Endometrial microvascular endothelial cells (primary cell): Measurements from ENCODE around the gene PTPRZ1. TPM values are rescaled to one million over a fixed set of nuclear protein-coding genes. Genes with fewer than 3 reads are reported as not detected.

Experiments
- in situ Hi-C: cut with HindIII; loops from 2 replicates; pipeline ENCODE4 v1.10.0; 2017; ENCODE audit warnings: low sequenced_read_pairs, low pct_unique_long_range_greater_than_20kb; ENCODE audit errors: inconsistent ontology term
- total RNA-seq: library from RNA; depleted of rRNA; stranded (reverse); fragments of >200 nt; gene quantifications from one replicate; pipeline ENCODE4 v1.2.3, GENCODE V29; 2015; ENCODE audit errors: inconsistent ontology term

PTPRZ1 gene
- total RNA-seq, 1 donor from 2014 or later, result not detected

DNA sequence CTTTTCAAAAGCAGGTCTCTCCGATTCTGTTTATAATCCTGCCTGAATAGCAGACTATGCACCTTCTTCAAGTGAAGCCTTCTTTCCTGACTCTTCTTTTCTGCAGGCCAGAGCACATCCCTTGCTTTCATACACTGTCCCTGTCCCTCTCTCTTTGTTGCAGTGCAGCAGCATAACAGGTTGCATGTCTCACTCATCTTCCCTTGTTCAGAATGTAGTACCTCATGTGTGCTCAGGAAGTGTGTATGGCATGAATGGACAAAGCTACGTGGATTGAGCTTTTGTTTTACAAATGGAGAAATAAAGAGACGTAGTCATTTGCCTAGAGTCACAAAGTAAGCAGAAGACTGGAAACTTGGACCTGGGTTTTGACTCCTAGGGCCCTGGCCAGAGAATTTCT, 68.0 kb downstream of the PTPRZ1 start:
- in situ Hi-C loops, result no loop called here

DNA sequence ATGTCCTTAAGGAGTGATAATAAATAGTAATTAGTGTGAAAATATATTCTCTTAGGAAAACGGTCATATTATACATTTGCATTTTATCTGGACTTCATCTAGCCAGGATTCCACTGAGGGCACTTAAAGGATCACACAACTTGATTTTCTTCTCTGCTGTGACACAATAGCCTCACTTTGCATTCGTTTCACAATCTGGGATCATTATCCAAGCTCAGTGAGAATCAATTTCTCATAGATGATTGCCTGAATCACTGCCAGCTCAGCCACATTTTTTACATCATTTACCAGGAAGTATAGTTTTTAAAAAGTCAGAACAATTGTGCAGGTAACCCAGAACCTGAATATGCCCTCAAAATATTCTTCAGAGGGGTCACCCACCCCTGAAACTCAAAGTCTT, 68.9 kb downstream of the PTPRZ1 start:
- in situ Hi-C loops, result no loop called here

DNA sequence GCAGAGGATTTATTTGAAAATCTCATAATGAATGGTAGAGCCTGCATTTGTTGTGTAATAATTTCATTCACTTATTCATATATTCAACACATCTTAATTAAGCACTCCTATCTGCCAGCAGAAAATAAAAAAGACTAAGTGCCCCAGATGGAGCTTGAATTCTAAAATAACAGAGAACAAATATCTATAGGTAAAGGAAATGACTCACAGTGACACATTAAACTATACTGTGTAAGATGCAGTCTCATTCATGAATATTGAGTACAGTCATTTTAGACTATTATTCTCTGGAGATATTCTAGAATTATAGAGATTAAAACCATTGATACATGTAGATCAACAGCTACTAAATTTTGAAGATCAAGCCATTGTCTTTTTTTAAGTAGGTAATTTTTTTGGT, 72.1 kb downstream of the PTPRZ1 start:
- in situ Hi-C loops, result no loop called here

GRCh38 chr7:121945480-121946236, 72.7 kb downstream of the PTPRZ1 start:
- in situ Hi-C loops, result no loop called here

DNA sequence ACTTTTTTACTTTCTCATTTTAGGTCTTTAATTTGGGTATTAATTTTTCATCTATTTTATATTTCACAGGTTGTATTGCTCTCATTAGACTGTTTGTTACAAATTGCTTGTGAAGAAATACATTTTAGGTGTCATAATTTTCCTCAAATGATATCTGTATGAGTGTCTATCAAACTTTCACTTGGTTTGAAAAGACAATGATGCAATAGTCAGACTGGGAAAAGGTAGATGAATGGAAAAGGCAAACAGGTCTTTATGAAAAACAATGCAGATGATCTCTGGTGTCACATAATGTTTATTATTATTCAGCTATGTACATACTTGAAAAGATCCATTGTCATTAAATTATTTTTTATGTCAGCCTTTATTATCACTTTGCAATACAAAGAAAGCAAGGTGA, 80.2 kb downstream of the PTPRZ1 start:
- in situ Hi-C loops, result no loop called here

- in situ Hi-C loops, result no loop called here
Observed at GRCh38 chr7:121953601-121954000, 80.6 kb downstream of the PTPRZ1 start.

GRCh38 chr7:121954803-121955202, 81.8 kb downstream of the PTPRZ1 start:
- in situ Hi-C loops, result no loop called here

DNA sequence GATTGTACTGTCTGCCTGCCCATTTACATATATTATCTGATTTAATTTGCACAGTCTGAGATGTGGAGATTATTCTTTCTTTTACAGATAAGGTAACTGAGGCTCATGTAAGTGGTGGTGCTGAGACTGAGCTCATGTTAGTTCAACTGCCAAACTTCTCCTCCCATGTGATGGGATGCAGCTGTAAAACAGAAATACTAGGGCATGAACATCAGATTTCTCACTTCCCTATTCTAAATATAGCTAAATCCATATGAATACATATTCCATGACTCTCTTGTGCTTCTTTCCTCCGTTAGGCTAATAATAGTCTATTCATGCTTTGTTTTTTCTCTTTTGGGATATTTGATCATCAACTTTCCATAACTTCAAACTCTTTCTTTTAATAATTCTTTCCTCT, 84.7 kb downstream of the PTPRZ1 start:
- in situ Hi-C loops, result no loop called here

- in situ Hi-C loops, result no loop called here
Observed at GRCh38 chr7:121960678-121961077, 87.7 kb downstream of the PTPRZ1 start.

- in situ Hi-C loops, result no loop called here
Observed at GRCh38 chr7:121961089-121961867, 88.3 kb downstream of the PTPRZ1 start.

- in situ Hi-C loops, result no loop called here
Observed at GRCh38 chr7:121966276-121966934, 93.4 kb downstream of the PTPRZ1 start.

GRCh38 chr7:121966935-121967332, 94.0 kb downstream of the PTPRZ1 start:
- in situ Hi-C loops, result no loop called here

- in situ Hi-C loops, result no loop called here
Observed at GRCh38 chr7:121985476-121986030, 112.6 kb downstream of the PTPRZ1 start.

DNA sequence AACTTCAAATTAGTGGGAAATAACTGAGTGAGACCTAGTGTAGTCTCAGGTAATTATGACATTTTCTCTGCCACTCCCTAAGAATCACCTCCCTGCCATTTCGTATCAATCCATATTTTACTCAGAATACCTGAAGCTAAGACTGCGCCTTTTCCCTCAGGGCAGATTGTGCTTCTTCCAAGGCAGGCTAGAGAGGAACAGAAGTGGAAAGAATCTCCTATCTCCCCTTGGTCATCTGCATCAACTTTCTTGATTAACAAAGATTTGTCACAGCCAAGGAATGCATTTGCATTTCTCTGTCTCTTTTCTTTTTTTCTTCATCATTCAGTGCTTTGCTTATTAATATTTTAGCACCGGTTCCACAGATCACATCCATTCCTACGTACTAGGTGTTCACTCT, 119.1 kb downstream of the PTPRZ1 start:
- in situ Hi-C loops, result no loop called here

GRCh38 chr7:121994625-121995410, 121.9 kb downstream of the PTPRZ1 start:
- in situ Hi-C loops, result no loop called here

DNA sequence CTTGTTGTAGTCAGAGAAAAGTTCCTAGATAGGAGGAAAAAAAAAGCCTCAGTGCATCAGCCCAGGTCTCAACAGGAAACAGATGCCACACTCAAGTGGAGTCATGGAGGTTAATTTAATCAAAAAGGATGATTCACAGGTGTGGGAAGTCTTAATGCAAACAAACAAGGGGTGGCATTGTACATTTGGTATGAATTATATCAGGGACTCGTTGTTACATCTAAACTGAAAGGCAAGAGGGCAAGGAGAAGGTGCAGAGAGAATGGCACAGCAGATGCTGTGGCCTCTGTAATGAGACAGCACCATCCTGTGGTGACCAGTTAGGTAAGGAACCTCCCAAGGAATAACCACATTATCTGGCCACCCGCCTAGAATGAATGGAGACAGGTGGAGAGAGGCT, 133.7 kb downstream of the PTPRZ1 start:
- in situ Hi-C loops, result no loop called here

DNA sequence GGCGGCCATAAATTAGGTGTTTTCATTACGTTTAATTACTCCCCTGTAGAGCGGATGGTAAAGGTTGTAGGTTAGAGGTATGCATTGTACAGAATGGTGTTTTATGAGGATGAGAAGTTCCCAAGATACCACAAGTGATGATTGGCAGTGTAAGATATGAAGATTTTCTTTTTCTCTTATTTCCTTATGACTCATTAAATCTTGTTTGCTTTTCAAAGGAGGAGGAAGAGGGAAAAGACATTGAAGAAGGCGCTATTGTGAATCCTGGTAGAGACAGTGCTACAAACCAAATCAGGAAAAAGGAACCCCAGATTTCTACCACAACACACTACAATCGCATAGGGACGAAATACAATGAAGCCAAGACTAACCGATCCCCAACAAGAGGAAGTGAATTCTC, 137.2 kb downstream of the PTPRZ1 start:
- in situ Hi-C loops, result no loop called here

DNA sequence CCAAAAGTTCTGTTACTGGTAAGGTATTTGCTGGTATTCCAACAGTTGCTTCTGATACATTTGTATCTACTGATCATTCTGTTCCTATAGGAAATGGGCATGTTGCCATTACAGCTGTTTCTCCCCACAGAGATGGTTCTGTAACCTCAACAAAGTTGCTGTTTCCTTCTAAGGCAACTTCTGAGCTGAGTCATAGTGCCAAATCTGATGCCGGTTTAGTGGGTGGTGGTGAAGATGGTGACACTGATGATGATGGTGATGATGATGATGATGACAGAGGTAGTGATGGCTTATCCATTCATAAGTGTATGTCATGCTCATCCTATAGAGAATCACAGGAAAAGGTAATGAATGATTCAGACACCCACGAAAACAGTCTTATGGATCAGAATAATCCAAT, 140.1 kb downstream of the PTPRZ1 start:
- in situ Hi-C loops, result no loop called here

DNA sequence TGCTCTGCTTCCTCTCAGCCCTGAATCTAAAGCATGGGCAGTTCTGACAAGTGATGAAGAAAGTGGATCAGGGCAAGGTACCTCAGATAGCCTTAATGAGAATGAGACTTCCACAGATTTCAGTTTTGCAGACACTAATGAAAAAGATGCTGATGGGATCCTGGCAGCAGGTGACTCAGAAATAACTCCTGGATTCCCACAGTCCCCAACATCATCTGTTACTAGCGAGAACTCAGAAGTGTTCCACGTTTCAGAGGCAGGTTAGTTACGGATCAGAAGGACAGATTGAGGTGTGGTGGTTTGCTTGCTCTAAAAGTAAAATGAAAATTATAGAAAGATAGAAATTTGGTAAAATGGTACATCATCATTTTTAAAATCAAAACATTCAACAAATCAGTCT, 140.7 kb downstream of the PTPRZ1 start:
- in situ Hi-C loops, result no loop called here
